Renal pelvis (tissue), 12 donors: ENCODE results near the gene EXOSC9. TPM values are rescaled to one million over a fixed set of nuclear protein-coding genes. Genes with fewer than 3 reads are reported as not detected.
"Not testable (repeated sequence)": the region's sequence is repeated elsewhere in the genome, so short reads cannot be mapped to it uniquely, and the experiment has no call there.

Source experiments
- DNase-seq: peaks from one replicate; pipeline ENCODE4 v3.0.0-alpha.2; 2013
- long read RNA-seq, 16 experiments: transcript quantifications; one replicate each; lab custom pipeline, GENCODE V29; 2026
- polyA plus RNA-seq, 3 donors: library from polyadenylated mRNA; unstranded; fragments of 120-200 nt; gene quantifications; one replicate each; pipeline ENCODE4 v1.2.1, GENCODE V29; 2013; ENCODE audit not compliant: insufficient read length in 3 of 3

The EXOSC9 gene
- 10 to 100 TPM; 47.9 to 64.9 (median 55.0) TPM for polyA plus RNA-seq
- long read RNA-seq, donor 1, transcript EXOSC9-201 (12 exons, 1,481 nt): major isoform, 10 of 16 reads
- long read RNA-seq, donor 1, partial matches to known transcripts: 5 of 16 reads
- long read RNA-seq, donor 1, other reads (novel, unspliced or antisense): 0 of 16 reads
- long read RNA-seq, donor 2, transcript EXOSC9-201 (12 exons, 1,481 nt): major isoform, 12 of 82 reads
- long read RNA-seq, donor 2, partial matches to known transcripts: 48 of 82 reads
- long read RNA-seq, donor 2, other reads (novel, unspliced or antisense): 21 of 82 reads
- long read RNA-seq, donor 3, transcript EXOSC9-201 (12 exons, 1,481 nt): major isoform, 7 of 7 reads
- long read RNA-seq, donor 3, partial matches to known transcripts: 0 of 7 reads
- long read RNA-seq, donor 3, other reads (novel, unspliced or antisense): 0 of 7 reads
- long read RNA-seq, donor 4, transcript EXOSC9-201 (12 exons, 1,481 nt): major isoform, 7 of 16 reads
- long read RNA-seq, donor 4, partial matches to known transcripts: 9 of 16 reads
- long read RNA-seq, donor 4, other reads (novel, unspliced or antisense): 0 of 16 reads
- long read RNA-seq, donor 5, transcript EXOSC9-201 (12 exons, 1,481 nt): major isoform, 7 of 24 reads
- long read RNA-seq, donor 5, partial matches to known transcripts: 17 of 24 reads
- long read RNA-seq, donor 5, other reads (novel, unspliced or antisense): 0 of 24 reads
- long read RNA-seq, donor 6, transcript EXOSC9-201 (12 exons, 1,481 nt): major isoform, 5 of 13 reads
- long read RNA-seq, donor 6, partial matches to known transcripts: 8 of 13 reads
- long read RNA-seq, donor 6, other reads (novel, unspliced or antisense): 0 of 13 reads
- long read RNA-seq, donor 7, partial matches to known transcripts: 29 of 45 reads
- long read RNA-seq, donor 7, other reads (novel, unspliced or antisense): 9 of 45 reads
- long read RNA-seq, donor 8, partial matches to known transcripts: 0 of 9 reads
- long read RNA-seq, donor 8, other reads (novel, unspliced or antisense): 5 of 9 reads
- long read RNA-seq, donor 9, transcript EXOSC9-201 (12 exons, 1,481 nt): major isoform, 19 of 21 reads
- long read RNA-seq, donor 9, partial matches to known transcripts: 0 of 21 reads
- long read RNA-seq, donor 9, other reads (novel, unspliced or antisense): 0 of 21 reads
- long read RNA-seq, donor 10, transcript EXOSC9-201 (12 exons, 1,481 nt): major isoform, 11 of 22 reads
- long read RNA-seq, donor 10, partial matches to known transcripts: 10 of 22 reads
- long read RNA-seq, donor 10, other reads (novel, unspliced or antisense): 0 of 22 reads
- long read RNA-seq, donor 11, partial matches to known transcripts: 0 of 6 reads
- long read RNA-seq, donor 11, other reads (novel, unspliced or antisense): 0 of 6 reads
- long read RNA-seq, donor 12, transcript EXOSC9-201 (12 exons, 1,481 nt): major isoform, 5 of 19 reads
- long read RNA-seq, donor 12, partial matches to known transcripts: 11 of 19 reads
- long read RNA-seq, donor 12, other reads (novel, unspliced or antisense): 0 of 19 reads
- long read RNA-seq, donor 13, partial matches to known transcripts: 19 of 22 reads
- long read RNA-seq, donor 13, other reads (novel, unspliced or antisense): 0 of 22 reads
- long read RNA-seq, donor 14, transcript EXOSC9-201 (12 exons, 1,481 nt): major isoform, 12 of 21 reads
- long read RNA-seq, donor 14, partial matches to known transcripts: 6 of 21 reads
- long read RNA-seq, donor 14, other reads (novel, unspliced or antisense): 0 of 21 reads
- long read RNA-seq, donor 15, transcript EXOSC9-201 (12 exons, 1,481 nt): major isoform, 11 of 24 reads
- long read RNA-seq, donor 15, partial matches to known transcripts: 10 of 24 reads
- long read RNA-seq, donor 15, other reads (novel, unspliced or antisense): 0 of 24 reads
- long read RNA-seq, donor 16, transcript EXOSC9-201 (12 exons, 1,481 nt): major isoform, 11 of 72 reads
- long read RNA-seq, donor 16, partial matches to known transcripts: 38 of 72 reads
- long read RNA-seq, donor 16, other reads (novel, unspliced or antisense): 21 of 72 reads

DNA sequence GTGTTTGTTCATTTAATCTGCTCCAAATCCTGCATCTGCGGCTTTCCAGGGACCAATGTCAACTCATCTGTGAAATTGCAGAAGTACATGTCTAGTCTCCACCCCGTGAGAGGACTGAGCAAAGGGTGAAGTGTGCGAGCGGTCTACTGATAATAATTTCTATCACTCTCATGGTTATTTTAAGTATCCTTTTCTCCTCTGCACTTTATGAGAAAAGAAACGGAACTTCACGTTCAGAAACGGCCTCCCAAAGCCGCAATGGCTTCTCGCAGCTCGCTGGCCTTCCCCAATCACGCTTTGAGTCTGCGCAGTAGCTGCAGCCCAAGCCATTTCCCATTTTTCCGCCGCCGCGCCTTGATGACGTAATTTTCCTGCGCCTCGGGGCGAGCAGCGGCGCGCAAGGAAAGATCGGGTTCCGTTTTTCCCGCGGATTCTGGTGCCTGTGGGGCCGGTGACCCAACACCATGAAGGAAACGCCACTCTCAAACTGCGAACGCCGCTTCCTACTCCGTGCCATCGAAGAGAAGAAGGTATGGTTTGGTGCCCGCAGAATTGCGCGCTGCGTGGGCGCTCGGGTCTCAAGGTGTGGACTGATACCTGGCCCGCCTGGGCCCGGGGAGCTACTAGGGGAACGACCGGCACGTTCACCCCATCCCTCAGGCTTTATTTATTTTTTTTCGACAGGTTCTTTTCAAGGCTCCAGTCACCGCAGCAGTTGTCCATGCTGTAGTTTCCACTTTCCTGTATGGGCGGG, at the start of gene EXOSC9:
Gene EXOSC9 (plus strand): TSS at position 363 of the 754 bp plus-strand sequence. CDS start 102 bp downstream, at position 465.
- DNase-seq: peak; percentile 96

DNA sequence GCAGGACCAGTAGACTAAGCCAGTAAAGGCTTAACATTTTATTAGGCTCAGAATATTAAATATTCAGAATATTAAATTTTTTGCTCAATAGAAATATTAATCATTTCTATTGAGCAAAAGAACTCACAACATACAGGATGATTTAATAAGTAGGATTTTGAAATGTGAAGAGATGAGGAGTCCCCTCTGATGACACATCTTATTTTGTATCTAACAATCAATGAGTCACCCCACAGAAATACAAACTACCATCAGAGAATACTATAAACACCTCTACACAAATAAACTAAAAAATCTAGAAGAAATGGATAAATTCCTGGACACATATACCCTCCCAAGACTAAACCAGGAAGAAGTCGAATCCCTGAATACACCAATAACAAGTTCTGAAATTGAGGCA, 49.0 kb upstream of the EXOSC9 start:
- DNase-seq: not testable (repeated sequence)

- DNase-seq: no peak
These were observed 42.1 kb upstream of the EXOSC9 start for GRCh38 chr4:121758925-121759568.

- DNase-seq: no peak
These were observed 40.9 kb upstream of the EXOSC9 start for GRCh38 chr4:121760205-121760604.

DNA sequence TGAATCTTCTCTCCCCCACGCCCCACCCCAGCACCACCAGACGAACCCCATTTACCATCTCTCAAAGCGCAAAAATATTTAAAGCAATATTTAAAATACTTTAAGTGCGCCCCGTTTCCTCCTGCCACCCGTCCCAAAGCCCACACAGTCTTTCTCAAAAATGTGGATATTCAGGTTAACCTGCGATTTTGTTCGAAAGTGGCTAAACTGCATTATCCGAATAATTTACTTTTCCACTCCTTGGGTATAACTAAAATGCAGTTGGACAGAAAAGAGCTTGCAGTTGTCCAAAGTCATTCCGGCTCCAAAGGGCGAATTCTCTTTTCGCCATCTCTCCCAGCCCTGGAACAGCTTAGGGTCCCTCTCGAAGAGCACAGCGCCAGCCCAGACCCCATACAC, 36.8 kb upstream of the EXOSC9 start:
- DNase-seq: no peak

DNA sequence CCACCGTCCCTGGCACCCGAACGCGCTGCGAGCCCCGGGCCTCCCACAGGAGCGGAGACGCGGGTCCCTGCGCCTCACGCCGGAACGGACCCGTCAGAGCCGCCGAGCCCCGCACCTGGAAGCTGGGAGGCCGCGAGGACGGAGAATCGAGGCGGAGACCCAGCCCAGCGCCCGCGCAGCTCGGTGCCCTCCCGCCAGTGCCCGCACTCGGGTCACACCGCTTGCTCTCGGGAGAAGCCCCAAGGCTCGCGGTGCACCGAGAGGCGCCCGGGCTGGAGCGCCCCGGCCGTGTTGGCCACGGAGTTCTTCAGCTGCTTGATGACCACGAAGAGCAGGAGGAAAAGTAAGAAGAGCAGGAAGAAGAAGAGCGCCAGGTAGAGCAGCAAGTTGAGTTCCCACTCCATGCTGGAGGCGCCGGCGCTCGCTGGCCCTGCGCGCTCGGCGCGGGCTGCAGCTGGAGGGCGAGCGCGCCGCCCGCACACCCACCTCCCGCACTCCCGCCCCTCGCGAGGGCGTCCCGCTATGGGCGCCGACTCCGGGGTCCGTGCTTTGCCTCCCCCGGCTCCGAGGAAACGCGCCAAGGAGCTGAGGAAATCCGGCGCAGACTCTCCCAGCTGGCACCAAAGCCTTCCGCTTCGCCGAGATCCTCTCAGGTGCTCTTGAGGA, 36.3 kb upstream of the EXOSC9 start, which contains the start of gene SMIM43:
Gene SMIM43 (minus strand): TSS at position 463 of the 666 bp plus-strand sequence. CDS start 59 bp downstream, at position 404.
- DNase-seq: peak; percentile 23

GRCh38 chr4:121765368-121765705, 35.8 kb upstream of the EXOSC9 start:
- no peak for DNase-seq

- DNase-seq: no peak
These were observed 35.1 kb upstream of the EXOSC9 start for GRCh38 chr4:121765971-121766538.

DNA sequence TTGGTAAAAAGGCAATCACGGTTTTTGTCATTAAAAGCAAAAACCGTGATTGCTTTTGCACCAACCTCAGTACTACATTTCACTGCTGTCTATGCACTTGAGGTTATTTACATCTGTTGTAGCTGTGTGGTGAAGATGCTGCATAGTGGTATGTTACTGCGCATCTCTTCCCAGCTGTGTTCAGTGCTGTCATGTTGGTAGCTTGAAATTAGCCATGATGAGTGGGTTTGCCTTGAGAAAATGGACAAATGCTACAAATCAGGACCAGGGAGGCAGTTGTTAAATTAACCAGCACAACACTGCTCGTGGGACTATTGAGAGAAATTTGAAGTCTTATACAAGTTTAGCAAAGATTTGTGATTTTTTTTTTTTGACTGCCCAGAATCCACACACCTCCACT, 34.0 kb upstream of the EXOSC9 start:
- DNase-seq: no peak

- no peak for DNase-seq
These were observed 31.8 kb upstream of the EXOSC9 start for GRCh38 chr4:121769341-121769740.

DNA sequence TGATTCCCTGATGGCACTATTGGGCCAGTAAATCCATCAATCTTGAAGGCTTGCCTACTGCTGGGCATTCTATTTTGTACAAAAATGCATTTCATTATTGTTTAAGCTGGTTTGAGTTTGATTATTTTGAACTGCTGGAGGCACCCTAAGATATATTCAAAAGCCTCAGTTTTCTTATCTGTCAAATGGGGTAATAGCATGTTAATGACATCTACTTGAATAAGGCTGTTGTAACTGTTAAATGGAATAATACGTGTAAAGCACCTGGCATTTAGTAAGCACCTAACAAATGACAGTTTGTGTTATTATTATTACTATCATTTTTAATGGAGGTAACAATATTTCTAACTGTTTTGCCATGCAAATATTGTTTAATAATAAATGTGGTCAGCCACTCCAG, 29.3 kb upstream of the EXOSC9 start:
- DNase-seq: no peak

GRCh38 chr4:121773883-121774282, 27.2 kb upstream of the EXOSC9 start:
- DNase-seq: no peak

- DNase-seq: no peak
These were observed 24.3 kb upstream of the EXOSC9 start for GRCh38 chr4:121776610-121777401.

GRCh38 chr4:121777625-121778024, 23.5 kb upstream of the EXOSC9 start:
- no peak for DNase-seq

DNA sequence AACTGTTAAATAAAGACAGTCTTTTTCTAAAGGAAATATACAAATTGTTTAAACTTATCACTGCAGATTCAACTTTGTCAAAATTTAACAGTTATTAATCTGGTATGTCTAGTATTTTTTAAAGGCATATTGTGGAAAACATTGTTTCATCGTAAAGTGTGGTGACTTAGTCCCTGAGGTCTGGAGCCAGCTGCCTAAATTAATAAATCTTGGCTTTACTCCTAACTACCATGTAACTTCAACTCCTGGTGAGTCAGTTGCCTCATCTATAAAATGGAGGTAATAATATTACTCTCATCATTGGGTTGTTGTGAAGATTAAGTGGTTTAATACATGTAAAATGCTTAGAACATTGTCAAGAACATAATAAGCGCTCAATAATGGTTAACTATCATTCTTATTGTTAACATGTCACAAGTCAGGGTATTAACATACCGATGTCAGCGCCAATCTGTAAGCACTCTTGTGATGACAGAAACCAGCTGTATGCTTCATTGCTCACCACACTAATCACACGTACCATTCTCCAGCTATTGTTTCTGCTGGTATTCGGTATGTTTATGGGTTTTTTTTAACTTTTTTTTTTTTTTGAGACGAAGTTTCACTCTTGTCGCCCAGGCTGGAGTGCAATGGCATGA, 22.0 kb upstream of the EXOSC9 start:
- no peak for DNase-seq

DNA sequence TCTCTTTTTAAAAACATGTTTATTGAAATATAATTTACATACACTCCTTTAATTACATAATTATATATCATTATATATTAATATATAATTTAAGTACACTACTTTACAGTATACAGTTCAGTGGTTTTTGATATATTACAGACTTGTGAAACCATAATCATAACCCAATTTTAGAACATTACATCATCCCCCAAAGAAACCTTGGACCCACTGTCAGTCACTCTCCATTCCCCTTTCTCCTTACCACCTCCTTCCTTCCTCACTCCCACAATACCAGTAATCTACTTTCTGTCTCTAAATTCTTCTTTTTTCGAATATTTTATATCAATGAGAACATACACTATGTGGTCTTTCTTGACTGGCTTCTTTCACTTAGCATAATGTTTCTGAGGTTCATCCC, 17.9 kb upstream of the EXOSC9 start:
- no peak for DNase-seq

DNA sequence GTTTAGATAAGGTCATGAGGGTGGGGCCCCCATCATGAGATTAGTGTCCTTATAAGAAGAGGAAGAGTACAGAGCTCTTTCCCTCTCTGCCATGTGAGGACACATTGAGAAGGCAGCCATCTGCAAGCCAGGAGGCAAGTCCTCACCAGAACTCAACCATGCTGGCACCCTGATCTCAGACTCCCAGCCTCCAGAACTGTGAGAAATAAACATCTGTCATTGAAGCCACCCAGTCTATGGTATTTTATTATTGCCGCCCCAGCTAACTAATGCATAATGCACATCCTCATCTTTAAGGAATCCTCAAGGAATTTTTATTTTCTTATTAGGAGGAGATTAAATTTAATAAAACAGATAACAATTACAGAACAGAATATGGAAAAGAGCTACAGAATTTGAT, 16.7 kb upstream of the EXOSC9 start:
- DNase-seq: no peak
